ENCODE data around the gene TNPO3. TPM values are rescaled to one million over a fixed set of nuclear protein-coding genes. Genes with fewer than 3 reads are reported as not detected.

The TNPO3 gene
- total RNA-seq, 3 donors from 2014 or later (not counting 1 experiment from before 2014, with no cell fraction given) = 33.9 to 41.1 (median 37.9) TPM

DNA sequence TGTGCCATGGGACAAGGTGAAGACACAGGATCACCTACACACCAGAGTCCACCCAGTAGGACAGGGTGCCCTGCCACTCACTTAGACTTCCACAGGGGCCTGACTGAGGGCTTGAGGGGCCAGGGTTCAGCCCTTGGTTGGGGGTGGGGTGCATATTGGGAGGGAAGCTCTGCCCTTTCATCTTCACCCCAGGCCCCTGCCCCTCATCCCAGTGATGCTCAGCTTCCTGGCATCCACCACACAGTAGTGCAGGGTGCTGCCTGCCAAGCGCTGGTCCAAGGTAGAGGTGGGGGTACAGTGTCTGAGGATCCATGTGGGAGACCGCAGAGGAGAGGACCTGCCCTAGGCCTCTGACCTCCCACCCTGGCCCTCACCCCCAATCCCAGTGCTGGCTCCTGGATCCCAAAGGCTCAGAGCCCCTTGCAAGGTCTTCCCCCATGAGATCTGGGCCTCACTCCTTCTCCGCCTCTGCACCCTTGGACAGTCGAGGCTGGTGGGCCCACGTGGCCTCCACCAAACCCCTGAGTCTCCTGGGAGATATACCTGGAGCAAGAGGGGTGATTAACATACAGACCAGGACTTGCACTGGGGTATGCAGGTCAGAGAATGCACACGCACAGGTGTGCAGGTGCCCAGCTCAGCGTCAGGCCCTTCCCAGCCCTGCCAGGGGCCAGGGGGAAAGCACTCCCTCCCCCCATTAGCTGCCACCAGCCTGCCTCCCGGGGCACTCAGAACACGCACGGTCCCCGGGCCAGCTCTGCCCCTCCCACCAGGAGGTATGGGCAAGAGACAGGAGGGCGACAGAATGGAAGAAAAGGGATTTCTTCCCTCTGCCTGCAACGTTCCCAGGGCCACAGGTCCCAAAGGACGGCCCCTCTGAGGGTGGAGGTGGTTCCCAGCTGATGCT lies 125.8 kb downstream of the TNPO3 start:
- Mint-ChIP-seq H3K9me3 (no peaks in the 10 kb centered on the region), H3K36me3 (no peaks in the 10 kb centered on the region), H3K27ac (no peak overlapping the region), H3K27me3 (ENCODE audit: low read depth in 2 of 2) (peaks cover 0 to 5% of the 10 kb centered on the region in 2 donors), H3K4me3 (no peak overlapping the region), H3K4me1 (peaks cover 11 to 12% of the 10 kb centered on the region in 2 donors)
- WGBS (ENCODE audit: insufficient coverage) = 87% methylated on average over 14 of the region's 14 CpGs
- ATAC-seq (no peak), DNase-seq (no peak)
- H3K4me3 ChIP-seq (ENCODE audit: low read length) = no peak overlapping the region
- peaks cover 18% of the 10 kb centered on the region for H3K4me1 ChIP-seq (ENCODE audit: control insufficient read depth, insufficient read depth, low read length)
- H3K27ac ChIP-seq (ENCODE audit: low read length) = no peak overlapping the region
- TF ChIP-seq, protein P1, sequence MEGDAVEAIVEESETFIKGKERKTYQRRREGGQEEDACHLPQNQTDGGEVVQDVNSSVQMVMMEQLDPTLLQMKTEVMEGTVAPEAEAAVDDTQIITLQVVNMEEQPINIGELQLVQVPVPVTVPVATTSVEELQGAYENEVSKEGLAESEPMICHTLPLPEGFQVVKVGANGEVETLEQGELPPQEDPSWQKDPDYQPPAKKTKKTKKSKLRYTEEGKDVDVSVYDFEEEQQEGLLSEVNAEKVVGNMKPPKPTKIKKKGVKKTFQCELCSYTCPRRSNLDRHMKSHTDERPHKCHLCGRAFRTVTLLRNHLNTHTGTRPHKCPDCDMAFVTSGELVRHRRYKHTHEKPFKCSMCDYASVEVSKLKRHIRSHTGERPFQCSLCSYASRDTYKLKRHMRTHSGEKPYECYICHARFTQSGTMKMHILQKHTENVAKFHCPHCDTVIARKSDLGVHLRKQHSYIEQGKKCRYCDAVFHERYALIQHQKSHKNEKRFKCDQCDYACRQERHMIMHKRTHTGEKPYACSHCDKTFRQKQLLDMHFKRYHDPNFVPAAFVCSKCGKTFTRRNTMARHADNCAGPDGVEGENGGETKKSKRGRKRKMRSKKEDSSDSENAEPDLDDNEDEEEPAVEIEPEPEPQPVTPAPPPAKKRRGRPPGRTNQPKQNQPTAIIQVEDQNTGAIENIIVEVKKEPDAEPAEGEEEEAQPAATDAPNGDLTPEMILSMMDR (IDR thresholded peaks at IDR 0.05) = no peak
- intact Hi-C loops (cut with micrococcal nuclease) = no loop called here
- no peaks in the 10 kb centered on the region for H3K9me3 ChIP-seq (ENCODE audit: control insufficient read depth, insufficient read depth, low read length)
- H3K36me3 ChIP-seq (ENCODE audit: control insufficient read depth, insufficient read depth, low read length) = no peaks in the 10 kb centered on the region
- no peaks in the 10 kb centered on the region for H3K27me3 ChIP-seq (ENCODE audit: control insufficient read depth, insufficient read depth, low read length)

DNA sequence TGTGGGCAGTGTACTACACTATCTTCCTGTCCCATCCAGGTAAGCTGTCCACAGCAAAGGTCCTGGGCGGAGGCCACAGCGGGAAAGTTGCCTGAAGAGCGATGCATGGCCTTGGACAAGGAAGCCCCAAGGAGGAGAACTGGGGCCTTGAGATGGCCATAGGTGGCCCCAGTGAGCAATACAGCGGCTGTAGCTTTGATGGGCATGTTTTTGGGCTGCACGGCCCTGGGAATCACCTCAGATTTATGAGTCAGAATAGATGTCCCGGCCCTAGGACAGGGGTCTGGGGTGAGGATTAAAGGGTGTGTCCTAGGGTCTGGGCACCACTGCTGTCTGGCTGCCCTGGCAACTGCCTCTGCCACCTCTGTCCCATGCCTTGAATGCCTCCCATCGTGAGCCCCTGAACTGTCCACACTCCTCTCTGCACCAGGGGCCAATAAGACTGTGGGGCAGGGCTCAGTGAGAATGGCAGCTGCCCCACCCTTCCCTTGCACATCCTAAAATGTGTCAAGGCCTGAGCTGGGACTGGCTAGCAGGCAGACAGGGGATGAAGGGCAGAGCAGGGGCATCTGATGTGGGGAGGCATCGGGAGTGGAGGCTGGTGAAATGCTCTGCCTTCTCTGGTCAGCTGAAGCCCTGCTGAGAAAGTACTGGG lies 126.6 kb downstream of the TNPO3 start:
- no peaks in the 10 kb centered on the region for H3K9me3 ChIP-seq (ENCODE audit: control insufficient read depth, insufficient read depth, low read length)
- DNase-seq (no peak), ATAC-seq (no peak)
- H3K36me3 ChIP-seq (ENCODE audit: control insufficient read depth, insufficient read depth, low read length) = no peaks in the 10 kb centered on the region
- intact Hi-C loops (cut with micrococcal nuclease) = no loop called here
- Mint-ChIP-seq H3K4me1 (peaks cover 7% of the 10 kb centered on the region in 2 donors), H3K4me3 (no peak overlapping the region), H3K36me3 (no peaks in the 10 kb centered on the region), H3K9me3 (no peaks in the 10 kb centered on the region), H3K27me3 (ENCODE audit: low read depth in 2 of 2) (peaks cover 0 to 5% of the 10 kb centered on the region in 2 donors), H3K27ac (no peak overlapping the region)
- no peaks in the 10 kb centered on the region for H3K27me3 ChIP-seq (ENCODE audit: control insufficient read depth, insufficient read depth, low read length)
- H3K4me1 ChIP-seq (ENCODE audit: control insufficient read depth, insufficient read depth, low read length) = peaks cover 10% of the 10 kb centered on the region
- no peak overlapping the region for H3K27ac ChIP-seq (ENCODE audit: low read length)
- 97% methylated on average over 8 of the region's 8 CpGs for WGBS (ENCODE audit: insufficient coverage)
- no peak overlapping the region for H3K4me3 ChIP-seq (ENCODE audit: low read length)
- TF ChIP-seq, protein P1 (IDR thresholded peaks at IDR 0.05) = no peak

DNA sequence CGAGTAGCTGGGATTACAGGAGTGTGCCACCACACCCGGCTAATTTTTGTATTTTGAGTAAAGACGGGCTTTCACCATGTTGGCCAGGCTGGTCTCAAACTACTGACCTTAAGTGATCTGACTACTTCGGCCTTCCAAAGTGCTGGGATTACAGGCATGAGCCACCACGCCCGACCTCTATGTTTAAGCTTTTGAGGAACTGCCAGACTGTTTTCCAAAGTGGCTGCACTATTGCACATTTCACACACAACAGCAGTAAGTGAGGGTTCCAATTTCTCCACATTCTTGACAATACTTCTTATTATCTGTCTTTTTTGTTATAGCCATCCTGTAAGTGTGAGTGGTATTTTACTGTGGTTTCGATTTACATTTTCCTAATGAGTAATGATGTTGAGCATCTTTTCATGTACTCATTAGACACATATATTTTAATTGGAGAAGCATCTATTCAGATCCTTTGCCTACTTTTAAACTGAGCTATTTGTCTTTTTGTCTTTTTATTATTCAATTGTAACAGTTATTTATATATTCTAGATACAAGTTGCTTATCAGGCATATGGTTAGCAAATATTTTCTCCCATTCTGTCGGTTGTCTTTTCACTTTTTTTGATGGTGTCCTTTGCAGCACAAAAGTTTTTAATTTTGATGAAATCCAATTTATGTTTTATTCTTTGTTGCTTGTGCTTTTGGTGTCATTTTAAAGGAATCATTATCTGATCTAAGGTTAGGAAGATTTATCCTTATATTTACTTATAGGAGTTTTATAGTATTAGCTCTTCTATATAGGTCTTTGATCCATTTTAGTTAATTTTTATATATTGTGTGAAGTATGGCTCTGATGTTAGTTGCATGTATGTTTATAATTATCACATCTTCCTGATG lies 130.0 kb downstream of the TNPO3 start:
- DNase-seq (no peak), ATAC-seq (no peak)
- intact Hi-C loops (cut with micrococcal nuclease) = no loop called here
- 85% methylated on average over 6 of the region's 8 CpGs for WGBS (ENCODE audit: insufficient coverage)
- no peaks in the 10 kb centered on the region for H3K27me3 ChIP-seq (ENCODE audit: control insufficient read depth, insufficient read depth, low read length)
- Mint-ChIP-seq H3K36me3 (no peaks in the 10 kb centered on the region), H3K27ac (no peak overlapping the region), H3K9me3 (no peaks in the 10 kb centered on the region), H3K4me1 (no peaks in the 10 kb centered on the region), H3K4me3 (no peak overlapping the region), H3K27me3 (ENCODE audit: low read depth in 2 of 2) (peaks cover 8 to 18% of the 10 kb centered on the region in 2 donors)
- no peaks in the 10 kb centered on the region for H3K9me3 ChIP-seq (ENCODE audit: control insufficient read depth, insufficient read depth, low read length)
- TF ChIP-seq, protein P1 (IDR thresholded peaks at IDR 0.05) = no peak
- no peaks in the 10 kb centered on the region for H3K36me3 ChIP-seq (ENCODE audit: control insufficient read depth, insufficient read depth, low read length)
- H3K27ac ChIP-seq (ENCODE audit: low read length) = no peak overlapping the region
- H3K4me1 ChIP-seq (ENCODE audit: control insufficient read depth, insufficient read depth, low read length) = no peaks in the 10 kb centered on the region
- no peak overlapping the region for H3K4me3 ChIP-seq (ENCODE audit: low read length)

Data from natural killer cell (primary cell).